ENCODE measurements around the gene KRT34.
"Not testable (repeated sequence)": the region's sequence is repeated elsewhere in the genome, so short reads cannot be mapped to it uniquely, and the experiment has no call there.

Gene KRT34

DNA sequence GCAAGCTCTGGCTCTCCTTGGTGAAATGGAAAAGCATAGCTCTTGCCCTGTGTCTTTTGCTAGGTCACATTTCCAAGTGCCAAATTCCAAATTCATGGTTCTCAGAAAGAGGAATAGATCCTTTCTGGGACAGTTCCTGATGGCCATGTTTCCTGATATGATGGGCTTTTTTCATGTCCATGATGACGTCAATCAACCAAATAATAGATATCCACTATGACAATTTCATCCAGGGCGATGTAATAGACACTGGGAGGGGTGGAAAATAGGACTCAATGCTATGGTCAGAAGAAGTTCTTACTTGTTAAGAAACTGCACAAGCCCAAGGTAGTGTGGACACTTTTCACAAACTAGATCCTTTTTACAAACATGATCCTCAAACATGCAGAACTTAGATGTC, 30.9 kb downstream of the KRT34 start:
- Histone ChIP-seq H3K4me1 (ENCODE audit: low read depth, poor library complexity, severe bottlenecking) (no peaks in the 10 kb centered on the region), H3K27me3 (ENCODE audit: insufficient read depth, low read depth) (no peaks in the 10 kb centered on the region; the same call in 1 of the 2 replicates), H3K27ac (no peak overlapping the region), H3K36me3 (ENCODE audit: insufficient read depth) (no peaks in the 10 kb centered on the region), H3K4me2 (no peak overlapping the region), H2AFZ (ENCODE audit: low read depth) (no peak overlapping the region), H4K20me1 (ENCODE audit: insufficient read depth) (no peaks in the 10 kb centered on the region), H3K4me3 (IDR thresholded peaks at IDR 0.05; ENCODE audit: insufficient read depth, low read depth, low read length) (no peak overlapping the region), H3K79me2 (ENCODE audit: insufficient read depth, low read depth) (no peaks in the 10 kb centered on the region), H3K9ac (no peak overlapping the region)
- TF ChIP-seq, protein P1, sequence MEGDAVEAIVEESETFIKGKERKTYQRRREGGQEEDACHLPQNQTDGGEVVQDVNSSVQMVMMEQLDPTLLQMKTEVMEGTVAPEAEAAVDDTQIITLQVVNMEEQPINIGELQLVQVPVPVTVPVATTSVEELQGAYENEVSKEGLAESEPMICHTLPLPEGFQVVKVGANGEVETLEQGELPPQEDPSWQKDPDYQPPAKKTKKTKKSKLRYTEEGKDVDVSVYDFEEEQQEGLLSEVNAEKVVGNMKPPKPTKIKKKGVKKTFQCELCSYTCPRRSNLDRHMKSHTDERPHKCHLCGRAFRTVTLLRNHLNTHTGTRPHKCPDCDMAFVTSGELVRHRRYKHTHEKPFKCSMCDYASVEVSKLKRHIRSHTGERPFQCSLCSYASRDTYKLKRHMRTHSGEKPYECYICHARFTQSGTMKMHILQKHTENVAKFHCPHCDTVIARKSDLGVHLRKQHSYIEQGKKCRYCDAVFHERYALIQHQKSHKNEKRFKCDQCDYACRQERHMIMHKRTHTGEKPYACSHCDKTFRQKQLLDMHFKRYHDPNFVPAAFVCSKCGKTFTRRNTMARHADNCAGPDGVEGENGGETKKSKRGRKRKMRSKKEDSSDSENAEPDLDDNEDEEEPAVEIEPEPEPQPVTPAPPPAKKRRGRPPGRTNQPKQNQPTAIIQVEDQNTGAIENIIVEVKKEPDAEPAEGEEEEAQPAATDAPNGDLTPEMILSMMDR (conservative IDR thresholded peaks at IDR 0.05; ENCODE audit: low read depth, low read length), result no peak

DNA sequence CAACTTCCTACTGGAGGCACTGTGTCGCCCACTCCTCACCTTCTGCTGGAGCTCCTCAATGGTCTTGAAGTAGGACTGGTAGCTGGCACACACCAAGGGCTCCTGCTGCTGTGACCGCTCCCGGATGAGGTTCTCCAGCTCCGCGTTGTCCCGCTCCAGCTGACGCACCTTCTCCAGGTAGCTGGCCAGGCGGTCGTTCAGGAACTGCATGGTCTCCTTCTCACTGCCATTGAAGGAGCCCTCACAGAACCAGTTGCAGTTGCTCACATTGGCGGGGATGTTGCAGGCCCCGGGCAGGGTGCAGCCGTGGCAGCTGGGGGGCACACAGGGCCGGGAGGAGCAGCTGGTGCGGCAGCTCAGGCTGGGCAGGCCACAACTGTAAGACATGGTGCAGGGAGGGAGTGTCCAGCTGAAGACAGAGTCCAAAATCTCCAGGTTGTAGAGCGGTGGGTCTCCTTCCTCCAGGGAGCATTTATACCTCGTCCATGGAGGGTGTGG, 31.7 kb downstream of the KRT34 start, which contains the start of gene KRT33A:
Gene KRT33A (minus strand): TSS at position 448 of the 498 bp plus-strand sequence. CDS start 61 bp downstream, at position 387.
- not testable (repeated sequence) for H3K27me3 ChIP-seq (ENCODE audit: insufficient read depth, low read depth); H3K4me1 ChIP-seq (ENCODE audit: low read depth, poor library complexity, severe bottlenecking); H3K79me2 ChIP-seq (ENCODE audit: insufficient read depth, low read depth); H4K20me1 ChIP-seq (ENCODE audit: insufficient read depth); H3K36me3 ChIP-seq (ENCODE audit: insufficient read depth); H3K9ac ChIP-seq; H2AFZ ChIP-seq (ENCODE audit: low read depth); H3K4me2 ChIP-seq; H3K4me3 ChIP-seq (IDR thresholded peaks at IDR 0.05; ENCODE audit: insufficient read depth, low read depth, low read length); H3K27ac ChIP-seq

DNA sequence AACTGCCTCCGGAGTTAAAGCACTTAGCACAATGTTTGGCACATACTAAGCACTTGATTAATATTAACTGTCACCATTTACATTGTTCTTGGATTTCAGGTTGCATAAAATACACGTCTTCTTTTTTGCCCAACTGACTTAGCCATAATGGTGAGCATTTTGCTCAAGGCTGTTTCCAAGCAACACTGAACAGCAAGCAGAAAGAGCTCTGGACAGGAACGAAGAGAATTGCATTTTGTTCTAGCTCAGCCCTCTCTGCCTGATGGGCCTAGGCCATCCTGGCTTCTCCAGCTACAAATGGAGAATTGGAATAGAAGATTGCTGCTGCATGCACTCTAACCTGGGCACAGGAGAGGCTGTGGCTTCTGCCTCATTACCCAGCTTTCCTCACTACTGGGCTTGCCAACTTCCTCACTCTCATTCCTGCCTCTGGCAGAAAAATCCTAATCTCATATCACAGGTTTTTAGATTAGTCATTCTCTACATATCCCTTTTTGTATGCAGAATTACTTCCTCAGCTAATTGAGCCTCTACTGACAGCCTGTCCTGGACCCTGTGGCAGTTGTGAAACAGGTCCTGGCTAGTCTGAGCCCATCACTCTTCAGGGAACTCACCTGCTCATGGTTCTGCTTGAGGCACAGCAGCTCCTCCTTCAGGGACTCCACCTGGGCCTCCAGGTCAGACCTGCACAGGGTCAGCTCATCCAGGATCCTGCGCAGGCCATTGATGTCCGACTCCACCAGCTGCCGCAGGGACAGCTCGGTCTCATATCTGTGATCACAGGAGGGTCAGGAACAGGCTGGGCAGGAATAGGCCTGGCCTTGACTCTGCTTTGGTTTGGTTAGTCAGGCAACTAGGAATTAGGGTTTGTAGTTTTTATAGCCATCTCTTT, 34.0 kb downstream of the KRT34 start:
- Histone ChIP-seq H3K79me2 (ENCODE audit: insufficient read depth, low read depth) (no peaks in the 10 kb centered on the region), H3K36me3 (ENCODE audit: insufficient read depth) (no peaks in the 10 kb centered on the region), H3K27me3 (ENCODE audit: insufficient read depth, low read depth) (peaks cover 11% of the 10 kb centered on the region; the same call in 1 of the 2 replicates), H3K4me2 (no peak overlapping the region), H2AFZ (ENCODE audit: low read depth) (no peak overlapping the region), H3K27ac (no peak overlapping the region), H3K4me1 (ENCODE audit: low read depth, poor library complexity, severe bottlenecking) (no peaks in the 10 kb centered on the region), H3K9ac (no peak overlapping the region), H4K20me1 (ENCODE audit: insufficient read depth) (no peaks in the 10 kb centered on the region), H3K4me3 (IDR thresholded peaks at IDR 0.05; ENCODE audit: insufficient read depth, low read depth, low read length) (no peak overlapping the region)
- TF ChIP-seq, protein P1 (conservative IDR thresholded peaks at IDR 0.05; ENCODE audit: low read depth, low read length), result no peak

DNA sequence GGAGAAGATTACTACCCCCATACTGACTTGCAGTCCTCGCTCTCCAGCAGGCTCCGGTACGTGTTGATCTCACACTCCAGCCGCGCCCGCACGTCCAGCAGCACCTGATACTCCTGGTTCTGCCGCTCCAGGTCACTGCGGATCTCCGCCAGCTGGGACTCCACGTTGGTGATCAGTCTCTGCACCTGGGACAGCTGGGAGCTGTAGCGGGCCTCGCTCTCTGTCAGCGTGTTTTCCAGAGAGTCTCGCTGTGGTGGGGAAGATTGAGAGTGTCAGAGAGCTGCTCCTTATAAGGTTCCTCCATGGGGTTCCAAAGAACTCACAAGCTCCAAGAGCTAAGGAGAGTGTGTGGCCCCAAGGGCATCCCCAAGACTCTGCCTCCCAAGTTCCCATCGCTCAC, 35.7 kb downstream of the KRT34 start:
- not testable (repeated sequence) for H3K79me2 ChIP-seq (ENCODE audit: insufficient read depth, low read depth); H3K9ac ChIP-seq; H3K4me1 ChIP-seq (ENCODE audit: low read depth, poor library complexity, severe bottlenecking); H3K4me3 ChIP-seq (IDR thresholded peaks at IDR 0.05; ENCODE audit: insufficient read depth, low read depth, low read length); H3K27ac ChIP-seq; H2AFZ ChIP-seq (ENCODE audit: low read depth); H3K4me2 ChIP-seq; H3K36me3 ChIP-seq (ENCODE audit: insufficient read depth); H4K20me1 ChIP-seq (ENCODE audit: insufficient read depth)
- H3K27me3 ChIP-seq (ENCODE audit: insufficient read depth, low read depth), result peaks cover 11% of the 10 kb centered on the region; the same call in 1 of the 2 replicates

DNA sequence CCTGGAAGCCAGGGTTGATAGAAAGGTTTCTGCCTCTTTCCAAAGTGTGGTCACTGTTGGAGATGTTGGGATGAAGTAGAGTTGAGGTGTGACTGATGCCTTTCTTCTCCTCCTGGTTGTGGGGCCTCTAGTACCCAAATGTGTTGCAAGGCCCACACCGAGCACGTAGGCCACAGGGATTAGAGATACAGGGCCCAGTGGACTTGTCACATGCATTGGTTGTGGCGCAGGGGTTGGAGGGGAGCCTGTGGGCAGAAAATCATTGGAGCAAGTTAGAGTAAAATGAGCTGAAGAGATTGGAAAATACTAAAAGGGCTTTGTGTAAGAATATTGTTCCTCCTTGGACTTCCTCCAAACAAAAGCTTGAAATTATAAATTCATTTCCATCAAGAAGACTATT, 36.1 kb downstream of the KRT34 start:
- Histone ChIP-seq H3K4me1 (ENCODE audit: low read depth, poor library complexity, severe bottlenecking) (peaks cover 13% of the 10 kb centered on the region), H2AFZ (ENCODE audit: low read depth) (no peak overlapping the region), H3K4me2 (no peak overlapping the region), H3K4me3 (IDR thresholded peaks at IDR 0.05; ENCODE audit: insufficient read depth, low read depth, low read length) (no peak overlapping the region), H4K20me1 (ENCODE audit: insufficient read depth) (no peaks in the 10 kb centered on the region), H3K36me3 (ENCODE audit: insufficient read depth) (no peaks in the 10 kb centered on the region), H3K79me2 (ENCODE audit: insufficient read depth, low read depth) (no peaks in the 10 kb centered on the region), H3K9ac (no peak overlapping the region), H3K27me3 (ENCODE audit: insufficient read depth, low read depth) (peaks cover 11% of the 10 kb centered on the region; the same call in 1 of the 2 replicates), H3K27ac (no peak overlapping the region)
- TF ChIP-seq, protein P1 (conservative IDR thresholded peaks at IDR 0.05; ENCODE audit: low read depth, low read length), result no peak

Measured in KMS-11 (cell line).